ENCODE measurements around the gene SEC14L5.

SEC14L5 gene

DNA sequence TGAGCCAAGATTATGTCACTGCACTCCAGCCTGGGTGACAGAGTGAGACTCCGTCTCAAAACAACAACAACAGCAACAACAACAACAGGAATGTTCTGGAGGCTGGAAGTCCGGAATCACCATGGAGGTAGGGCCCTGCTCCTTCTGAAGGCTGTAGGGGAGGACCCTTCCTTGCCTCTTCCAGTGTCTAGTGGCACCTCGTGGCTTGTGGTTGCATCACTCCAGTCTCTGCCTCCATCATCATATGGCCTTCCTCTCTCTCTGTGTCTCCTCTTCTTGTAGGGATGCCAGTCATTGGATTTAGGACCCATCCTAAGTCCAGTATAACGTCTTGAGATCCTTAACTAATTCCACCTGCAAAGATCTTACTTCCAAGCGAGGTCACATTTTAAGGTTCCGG is 61.6 kb downstream of the SEC14L5 start:
- TF ChIP-seq, protein P1, sequence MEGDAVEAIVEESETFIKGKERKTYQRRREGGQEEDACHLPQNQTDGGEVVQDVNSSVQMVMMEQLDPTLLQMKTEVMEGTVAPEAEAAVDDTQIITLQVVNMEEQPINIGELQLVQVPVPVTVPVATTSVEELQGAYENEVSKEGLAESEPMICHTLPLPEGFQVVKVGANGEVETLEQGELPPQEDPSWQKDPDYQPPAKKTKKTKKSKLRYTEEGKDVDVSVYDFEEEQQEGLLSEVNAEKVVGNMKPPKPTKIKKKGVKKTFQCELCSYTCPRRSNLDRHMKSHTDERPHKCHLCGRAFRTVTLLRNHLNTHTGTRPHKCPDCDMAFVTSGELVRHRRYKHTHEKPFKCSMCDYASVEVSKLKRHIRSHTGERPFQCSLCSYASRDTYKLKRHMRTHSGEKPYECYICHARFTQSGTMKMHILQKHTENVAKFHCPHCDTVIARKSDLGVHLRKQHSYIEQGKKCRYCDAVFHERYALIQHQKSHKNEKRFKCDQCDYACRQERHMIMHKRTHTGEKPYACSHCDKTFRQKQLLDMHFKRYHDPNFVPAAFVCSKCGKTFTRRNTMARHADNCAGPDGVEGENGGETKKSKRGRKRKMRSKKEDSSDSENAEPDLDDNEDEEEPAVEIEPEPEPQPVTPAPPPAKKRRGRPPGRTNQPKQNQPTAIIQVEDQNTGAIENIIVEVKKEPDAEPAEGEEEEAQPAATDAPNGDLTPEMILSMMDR (IDR thresholded peaks at IDR 0.05; ENCODE audit: insufficient read depth, low read length, missing control alignments): no peak
- no peak overlapping the region for H3K4me3 ChIP-seq (ENCODE audit: low read depth, low read length)
- ChIA-PET CTCF (no interaction called here), POLR2A (no interaction called here)
- DNase-seq (ENCODE audit: low read depth, low spot score): no peak

DNA sequence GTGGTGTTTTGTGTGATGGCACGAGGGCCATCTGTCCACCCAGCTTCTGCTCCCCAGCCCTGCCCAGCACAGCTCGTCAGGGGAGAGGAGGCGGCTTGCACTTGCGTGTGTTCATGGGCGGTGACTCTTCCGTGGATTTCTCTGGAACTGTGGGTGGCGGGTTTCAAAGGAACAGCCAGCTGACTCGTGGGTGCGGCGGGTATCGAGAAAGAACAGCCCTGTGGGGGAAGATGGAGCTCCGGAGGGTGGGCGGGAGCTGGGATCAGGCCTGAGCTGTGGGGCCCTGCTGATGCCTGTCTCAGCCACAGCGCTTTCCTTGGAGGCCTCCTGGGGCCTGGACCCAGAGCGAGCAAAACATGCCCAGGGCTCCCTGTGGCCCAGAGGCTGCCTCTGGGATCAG is 62.4 kb downstream of the SEC14L5 start:
- DNase-seq (ENCODE audit: low read depth, low spot score): no peak
- CTCF ChIA-PET: no interaction called here
- no peak overlapping the region for H3K4me3 ChIP-seq (ENCODE audit: low read depth, low read length)
- POLR2A ChIA-PET: interaction anchor here (0.6 kb wide), 1 partner anchor 9 kb away, joined by 3 read pairs; no protein-coding TSS in a partner anchor
- TF ChIP-seq, protein P1 (IDR thresholded peaks at IDR 0.05; ENCODE audit: insufficient read depth, low read length, missing control alignments): no peak

DNA sequence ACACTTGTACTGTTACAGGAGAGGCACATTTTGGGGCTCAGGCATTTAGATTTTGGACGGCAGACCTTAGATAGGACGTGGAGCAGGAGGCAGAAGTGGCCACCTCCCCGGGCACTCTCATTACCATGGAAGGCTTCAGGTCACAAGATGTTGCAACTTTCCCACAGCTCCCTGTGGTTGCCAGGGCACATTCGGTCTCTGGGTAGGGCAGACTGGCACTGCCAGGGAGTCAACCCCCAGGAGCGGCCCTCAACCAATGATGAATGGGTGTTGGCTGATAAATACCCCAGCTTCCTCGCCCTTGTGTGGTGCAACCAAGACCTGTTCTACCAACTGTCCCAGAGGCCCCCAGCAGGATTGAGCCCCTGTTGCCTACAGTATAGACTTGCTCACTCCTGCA is 64.4 kb downstream of the SEC14L5 start:
- TF ChIP-seq, protein P1 (IDR thresholded peaks at IDR 0.05; ENCODE audit: insufficient read depth, low read length, missing control alignments): no peak
- H3K4me3 ChIP-seq (ENCODE audit: low read depth, low read length): no peak overlapping the region
- ChIA-PET POLR2A (interaction anchor here (0.6 kb wide), 1 partner anchor 373 kb away, joined by 4 read pairs; no protein-coding TSS in a partner anchor), CTCF (no interaction called here)
- DNase-seq (ENCODE audit: low read depth, low spot score): no peak

DNA sequence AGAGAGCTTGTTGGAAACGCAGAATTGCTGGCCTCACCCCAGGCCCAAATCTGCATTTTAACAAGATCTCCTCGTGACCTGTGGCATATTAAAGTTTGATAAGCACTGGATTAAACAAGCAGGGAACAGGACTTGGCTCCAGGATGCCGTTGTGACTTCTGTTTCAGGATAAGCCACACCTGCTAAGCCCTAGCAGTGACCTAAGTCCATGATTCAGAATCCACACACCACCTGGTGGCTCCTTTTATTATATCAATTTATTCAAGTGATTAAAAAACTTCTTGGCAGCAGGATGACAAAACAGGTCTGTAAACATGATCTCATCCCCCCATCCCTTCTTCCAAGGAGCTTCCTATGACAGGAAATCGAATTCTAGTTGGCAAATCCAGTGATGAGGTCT is 66.5 kb downstream of the SEC14L5 start:
- no peak for DNase-seq (ENCODE audit: low read depth, low spot score)
- POLR2A ChIA-PET: no interaction called here
- H3K4me3 ChIP-seq (ENCODE audit: low read depth, low read length): no peak overlapping the region
- TF ChIP-seq, protein P1 (IDR thresholded peaks at IDR 0.05; ENCODE audit: insufficient read depth, low read length, missing control alignments): no peak
- CTCF ChIA-PET: interaction anchor here (1.2 to 1.9 kb wide), 3 partner anchors 12 to 59 kb away, joined by 3 to 5 read pairs (median 4); no protein-coding TSS in a partner anchor

DNA sequence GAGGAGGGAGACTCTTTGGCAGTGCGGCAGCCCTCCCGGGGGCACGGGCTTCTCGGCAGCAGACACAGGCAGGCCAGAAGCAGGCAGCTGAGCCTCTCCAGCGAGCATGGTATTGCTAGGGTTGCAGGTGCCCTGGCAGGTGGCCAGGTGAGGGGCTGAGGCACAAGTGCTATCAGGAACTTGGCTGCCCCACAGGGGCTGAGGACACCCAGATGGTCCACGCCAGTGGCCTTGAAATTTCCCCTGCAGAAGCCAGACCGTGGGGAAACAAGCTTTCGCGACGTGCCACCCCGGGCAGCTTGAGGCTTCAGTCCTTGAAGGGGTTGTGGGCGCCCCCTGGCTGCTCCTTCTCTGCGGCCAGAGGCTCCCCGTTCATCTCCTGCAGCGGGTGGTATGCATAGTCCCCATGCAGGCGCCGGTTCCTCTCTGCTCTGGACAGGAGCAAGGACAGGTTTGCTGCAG is 67.1 kb downstream of the SEC14L5 start:
- ChIA-PET POLR2A (no interaction called here), CTCF (interaction anchor here (1.2 to 1.9 kb wide), 3 partner anchors 11 to 60 kb away, joined by 3 to 5 read pairs (median 4); no protein-coding TSS in a partner anchor)
- no peak for DNase-seq (ENCODE audit: low read depth, low spot score)
- no peak overlapping the region for H3K4me3 ChIP-seq (ENCODE audit: low read depth, low read length)
- TF ChIP-seq, protein P1 (IDR thresholded peaks at IDR 0.05; ENCODE audit: insufficient read depth, low read length, missing control alignments): peak; percentile 38

DNA sequence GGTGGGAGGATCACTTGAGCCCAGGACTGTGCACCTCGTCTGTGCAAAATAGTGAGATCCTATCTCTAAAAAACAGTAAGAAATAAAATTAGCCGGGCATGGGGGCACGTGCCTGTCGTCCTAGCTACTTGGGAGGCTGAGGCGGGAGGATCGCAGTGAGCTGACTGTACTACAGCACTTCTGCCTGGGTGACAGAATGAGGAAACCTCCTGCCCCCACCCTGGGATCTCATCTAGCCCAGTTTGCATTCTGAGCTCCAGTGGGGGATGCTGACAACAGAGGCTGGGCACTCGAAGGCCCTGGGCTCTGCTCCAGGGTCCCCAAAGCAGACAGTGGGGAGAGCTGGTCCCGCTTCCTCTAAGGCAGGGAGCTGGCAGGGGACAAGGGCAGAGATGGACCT is 68.5 kb downstream of the SEC14L5 start:
- H3K4me3 ChIP-seq (ENCODE audit: low read depth, low read length): no peak overlapping the region
- TF ChIP-seq, protein P1 (IDR thresholded peaks at IDR 0.05; ENCODE audit: insufficient read depth, low read length, missing control alignments): no peak
- ChIA-PET POLR2A (no interaction called here), CTCF (no interaction called here)
- DNase-seq (ENCODE audit: low read depth, low spot score): no peak

All from AG04449 (cell line).